ENCODE data around the gene PID1. TPM values are rescaled to one million over a fixed set of nuclear protein-coding genes. Genes with fewer than 3 reads are reported as not detected.

PID1 gene
- 3.3 to 4.8 TPM (median 4.2 TPM) in 5 replicates for total RNA-seq (2022; extraction: Qiagen RNA extraction)

GRCh38 chr2:229270551-229271410 is at the start of gene PID1:
TSS of gene PID1 (minus strand) at chr2:229271287. CDS start at chr2:229271043, 244 bp downstream.

All from A549 treated with Hydrocortisone at 1 μM for 4 hours (cell line).